Measurements from ENCODE around the gene CPNE8.

The CPNE8 gene

GRCh38 chr12:38713294-38713693 is 192.1 kb downstream of the CPNE8 start:
- no peak for DNase-seq

GRCh38 chr12:38711054-38711453 is 194.3 kb downstream of the CPNE8 start:
- DNase-seq: no peak

DNA sequence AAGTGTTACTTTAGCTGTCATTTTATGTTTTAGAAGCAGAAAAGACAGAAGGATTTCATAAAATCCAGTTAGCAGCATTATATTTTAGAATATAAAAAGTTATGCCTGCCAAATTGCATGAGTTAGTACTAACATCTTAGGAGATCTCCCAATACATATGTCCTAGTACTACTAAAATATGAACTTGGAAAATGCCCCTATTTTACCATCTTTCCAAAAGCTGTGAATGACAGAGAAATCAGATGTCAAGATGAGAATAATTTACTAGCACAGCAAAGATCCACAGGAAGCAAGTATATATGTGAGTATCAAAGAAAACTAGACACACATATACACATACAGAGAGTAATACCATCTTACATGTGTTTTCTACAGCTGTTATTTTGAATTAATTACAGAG is 196.9 kb downstream of the CPNE8 start:
- no peak for DNase-seq

DNA sequence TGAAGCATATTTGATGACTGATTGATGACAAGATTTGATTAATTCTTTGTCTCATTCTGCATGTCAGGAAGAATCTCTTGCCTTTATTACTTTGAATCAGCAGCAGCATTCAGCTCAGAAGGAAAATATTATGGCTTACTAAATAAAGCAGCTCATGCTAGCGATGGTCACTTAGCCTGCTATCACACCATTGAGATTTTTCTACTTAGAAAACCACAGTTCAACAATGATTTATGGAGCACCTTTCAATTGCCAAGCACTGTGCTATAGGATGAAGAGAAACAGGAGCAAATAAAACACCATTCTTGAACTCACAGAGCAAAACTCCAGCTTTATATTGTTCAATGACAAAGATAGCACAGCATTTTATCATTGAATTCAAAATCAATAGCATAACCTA is 197.7 kb downstream of the CPNE8 start:
- DNase-seq: no peak

- DNase-seq: no peak
Observed at GRCh38 chr12:38697289-38697688, 208.1 kb downstream of the CPNE8 start.

DNA sequence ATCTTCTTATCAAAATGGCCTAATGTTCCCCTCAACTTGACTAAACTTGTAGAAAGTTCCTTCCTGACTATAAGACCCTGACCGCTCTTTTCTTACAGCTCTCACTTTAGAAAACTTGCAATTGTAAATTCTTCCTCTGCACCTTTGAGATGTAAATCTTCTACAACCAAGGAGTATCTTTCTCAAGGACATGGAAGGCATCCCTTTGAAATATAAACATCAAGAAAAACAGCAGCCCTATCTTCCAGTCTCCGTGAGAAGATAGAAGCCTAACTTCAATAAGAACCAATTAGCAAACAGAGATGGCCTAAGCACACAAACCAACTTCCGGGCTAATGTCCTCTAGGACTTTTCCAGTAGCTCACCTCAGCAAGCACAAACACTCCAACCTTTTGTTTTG is 210.3 kb downstream of the CPNE8 start:
- no peak for DNase-seq

DNA sequence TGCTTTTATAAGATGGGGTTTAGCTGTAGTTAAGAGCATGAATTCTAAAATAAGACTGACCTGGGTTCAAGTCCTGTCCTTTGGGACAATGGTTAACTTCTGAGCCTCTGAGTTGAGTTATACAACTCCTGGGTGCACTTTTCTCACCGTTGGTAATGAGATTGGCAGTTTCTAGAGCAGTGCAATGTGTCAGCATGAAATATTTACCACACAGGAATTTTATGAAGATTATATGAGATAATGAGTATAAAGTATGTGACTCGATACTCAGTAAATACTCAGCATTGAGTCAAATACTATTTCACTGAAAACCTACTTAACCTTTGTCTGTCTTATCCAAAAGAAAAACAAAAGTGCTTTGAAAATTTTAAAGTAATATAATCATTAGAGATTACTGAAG is 214.2 kb downstream of the CPNE8 start:
- DNase-seq: no peak

- no peak for DNase-seq
Observed at GRCh38 chr12:38690646-38691045, 214.7 kb downstream of the CPNE8 start.

- no peak for DNase-seq
Observed at GRCh38 chr12:38689704-38690103, 215.7 kb downstream of the CPNE8 start.

DNA sequence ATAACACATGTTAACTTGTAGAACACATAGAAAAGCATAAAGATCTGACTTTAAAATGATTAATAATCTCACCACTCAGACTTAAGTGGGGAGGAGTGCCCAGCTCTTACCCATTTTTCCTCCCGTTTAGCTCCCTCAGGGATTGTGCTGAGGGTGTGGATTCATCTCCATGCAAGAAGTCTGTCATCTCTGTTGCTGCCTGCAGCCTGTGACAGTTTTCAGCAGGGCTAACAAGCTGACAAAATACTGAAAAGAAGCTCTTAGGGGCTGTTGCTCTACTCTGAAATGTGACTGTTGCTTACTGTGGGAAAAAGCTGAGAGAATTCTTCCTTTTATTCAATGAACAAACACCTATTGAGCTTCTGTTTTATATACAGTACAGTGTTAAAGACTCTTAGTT is 216.2 kb downstream of the CPNE8 start:
- no peak for DNase-seq

DNA sequence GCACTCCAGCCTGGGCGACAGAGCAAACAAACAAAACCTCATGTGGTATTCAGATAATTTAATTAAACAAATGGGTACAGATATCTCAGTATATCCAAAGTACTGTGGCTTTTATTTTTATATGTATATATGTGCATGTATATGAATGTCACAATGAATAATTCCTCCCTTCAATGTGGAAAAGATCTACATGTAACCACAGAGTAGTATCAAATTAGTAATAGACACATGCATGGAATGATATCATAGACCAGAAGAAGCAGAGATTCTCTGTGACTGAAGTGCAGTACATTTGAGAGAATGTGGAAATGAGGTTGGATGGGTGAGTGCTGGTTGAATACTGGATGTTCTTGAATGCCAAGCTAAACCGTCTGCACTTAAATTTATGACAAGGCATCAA is 222.9 kb downstream of the CPNE8 start:
- DNase-seq: no peak

DNA sequence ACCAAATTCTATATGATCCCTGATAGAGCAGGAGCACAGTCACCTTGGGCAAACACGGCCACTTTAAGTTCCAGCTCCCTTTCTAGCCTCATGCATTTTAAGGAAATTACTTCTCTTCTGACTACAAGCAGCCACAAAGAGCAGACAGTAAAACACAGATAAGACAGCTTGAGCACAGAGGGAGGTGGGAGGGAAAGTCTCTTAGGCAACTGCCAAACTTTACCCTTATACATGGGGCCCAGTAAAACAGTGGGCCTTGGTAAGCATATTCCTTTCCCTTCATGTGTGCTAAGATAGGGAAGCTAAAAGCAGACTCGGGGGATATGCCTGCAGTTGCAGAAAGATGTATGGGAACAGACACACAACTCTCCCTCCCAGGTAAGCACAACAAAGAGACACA is 235.9 kb downstream of the CPNE8 start:
- DNase-seq: no peak

GRCh38 chr12:38669081-38669480 is 236.3 kb downstream of the CPNE8 start:
- DNase-seq: no peak

DNA sequence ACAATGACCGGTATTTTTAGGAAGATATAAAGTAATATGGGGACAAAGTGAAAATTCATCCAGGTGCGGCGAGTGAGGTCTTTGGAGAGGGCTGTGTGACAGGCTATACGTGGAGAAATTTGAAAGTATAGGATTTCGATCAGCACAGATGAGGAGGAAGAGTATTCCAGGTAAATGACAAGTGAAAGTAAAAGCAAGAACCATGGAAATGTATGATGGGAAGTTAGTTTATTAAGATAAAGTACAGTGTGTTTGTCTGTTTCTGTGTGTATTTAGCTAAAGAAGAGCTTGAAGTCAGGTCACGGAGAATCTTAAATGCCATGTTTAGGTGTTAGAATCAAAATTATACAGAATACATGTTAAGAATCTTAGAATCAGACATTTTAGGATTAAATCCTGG is 239.0 kb downstream of the CPNE8 start:
- DNase-seq: no peak

DNA sequence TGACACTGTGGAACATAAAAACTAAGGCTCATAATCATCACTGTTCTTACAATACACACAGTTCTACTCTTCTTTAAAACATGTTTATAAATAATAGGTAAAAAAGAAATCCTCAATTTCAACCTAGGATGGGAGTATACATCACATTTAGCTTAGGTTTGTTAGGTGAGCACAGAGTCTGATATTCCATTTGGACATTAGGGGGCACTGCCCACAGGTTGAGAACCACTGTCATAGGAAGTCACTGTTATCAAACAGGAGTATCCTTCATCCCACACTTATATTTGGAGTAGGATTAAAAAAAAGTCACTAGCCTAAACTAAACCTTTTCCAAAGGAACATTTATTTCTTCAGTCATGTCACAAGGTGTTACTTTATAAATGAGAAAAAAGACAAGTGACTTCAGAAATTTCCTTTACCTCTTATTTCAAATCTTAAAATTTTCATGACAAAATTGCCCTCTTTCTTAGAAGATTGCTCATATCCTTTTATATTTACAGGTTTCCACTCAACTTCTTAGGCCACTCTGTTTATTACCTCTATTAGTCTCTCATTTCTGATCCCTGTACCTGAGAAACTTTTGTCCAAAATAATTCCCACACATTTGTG is 240.6 kb downstream of the CPNE8 start:
- DNase-seq: no peak

DNA sequence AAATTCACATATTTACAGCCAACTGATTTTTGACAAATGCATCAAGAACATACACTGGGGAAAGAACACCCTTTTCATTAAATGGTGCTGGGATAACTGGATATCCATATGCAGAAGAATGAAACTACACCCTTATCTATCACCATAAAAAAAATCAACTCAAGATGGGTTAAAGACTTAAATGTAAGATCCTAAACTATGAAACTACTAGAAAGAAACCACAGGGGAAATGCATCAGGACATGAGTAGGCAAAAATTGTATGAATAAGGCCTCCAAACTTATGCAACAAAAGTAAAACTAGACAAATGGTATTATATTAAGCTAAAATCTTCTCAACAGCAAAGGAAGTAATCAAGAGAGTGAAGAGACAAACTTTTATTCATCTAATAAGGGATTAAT is 242.6 kb downstream of the CPNE8 start:
- DNase-seq: no peak

DNA sequence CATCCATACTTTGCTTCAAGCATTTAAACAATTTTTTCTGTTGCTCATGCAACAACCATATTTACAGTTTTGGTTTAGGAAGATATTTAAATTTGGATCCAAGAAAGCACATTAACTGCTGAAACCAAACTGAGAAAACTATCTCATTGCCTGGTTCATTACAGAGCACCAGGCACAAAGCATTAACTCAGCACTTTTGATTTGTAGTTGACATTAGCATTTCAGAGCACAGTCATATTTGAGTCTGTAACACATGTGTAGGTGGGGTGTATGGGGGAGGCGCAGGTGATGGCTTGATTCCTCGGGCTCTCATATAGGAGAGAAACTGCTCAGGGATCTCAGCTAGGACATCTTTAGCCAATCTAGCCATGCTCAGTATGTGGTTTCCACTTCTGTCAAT is 251.7 kb downstream of the CPNE8 start:
- DNase-seq: no peak

DNA sequence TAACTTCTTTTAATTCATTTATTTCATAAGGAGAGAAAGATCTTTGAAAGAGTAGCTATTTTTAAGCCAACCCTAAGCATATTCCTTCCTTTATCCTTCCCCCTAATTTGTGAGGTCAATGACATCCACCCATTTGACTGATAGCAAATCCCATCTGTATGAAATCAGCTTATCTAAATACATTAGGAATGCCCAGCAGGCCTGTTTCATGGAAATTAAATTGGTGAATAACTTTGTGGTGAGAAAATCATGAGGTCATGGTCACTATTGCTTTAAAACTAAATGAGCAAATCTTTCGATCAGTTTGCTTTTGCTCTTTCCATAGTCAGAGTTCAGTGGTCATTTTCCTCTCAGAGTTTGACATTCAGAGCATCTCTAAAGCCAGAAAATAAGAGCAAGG is 256.6 kb downstream of the CPNE8 start:
- no peak for DNase-seq

DNA sequence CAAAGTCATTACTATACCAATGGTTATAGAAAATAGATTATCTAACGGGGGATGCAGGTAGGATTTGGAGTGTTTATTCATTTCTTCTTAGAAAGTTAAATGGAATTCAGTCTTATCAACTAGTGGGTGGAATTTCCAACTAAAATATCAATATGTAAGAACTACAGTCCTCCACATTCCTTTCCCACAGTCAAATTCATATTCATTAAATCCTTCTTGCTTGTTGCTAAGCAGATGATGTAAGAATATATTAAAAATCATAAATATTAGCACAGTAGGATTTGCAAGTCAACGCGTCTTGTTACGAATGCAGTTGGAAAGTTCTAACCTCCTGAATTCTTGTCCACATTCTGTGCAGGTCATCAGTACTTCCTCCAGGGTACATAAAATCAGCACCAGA is 259.2 kb downstream of the CPNE8 start:
- DNase-seq: no peak

- no peak for DNase-seq
Observed at GRCh38 chr12:38639625-38640024, 265.8 kb downstream of the CPNE8 start.

DNA sequence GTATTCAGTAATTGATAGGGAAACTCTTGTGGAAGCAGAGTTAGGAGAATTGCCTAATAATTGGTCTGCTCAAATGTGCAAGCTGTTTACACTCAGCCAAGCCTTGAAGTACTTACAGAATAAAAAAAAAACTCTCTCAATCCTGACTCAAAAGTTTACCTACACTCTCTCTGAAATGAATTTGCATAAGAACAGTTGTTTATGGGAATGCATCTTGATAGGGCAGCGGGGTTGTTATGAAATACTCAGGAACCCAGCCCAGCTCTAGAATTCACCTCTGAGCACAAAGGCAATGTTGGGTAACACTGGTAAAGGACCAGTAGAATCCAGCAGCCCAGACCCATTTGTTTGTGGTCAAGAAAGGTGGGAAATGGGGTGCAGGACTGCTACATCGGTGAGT is 267.0 kb downstream of the CPNE8 start:
- DNase-seq: no peak

- DNase-seq: no peak
Observed at GRCh38 chr12:38633511-38633910, 271.9 kb downstream of the CPNE8 start.

GRCh38 chr12:38629064-38629463 is 276.3 kb downstream of the CPNE8 start:
- DNase-seq: no peak

DNA sequence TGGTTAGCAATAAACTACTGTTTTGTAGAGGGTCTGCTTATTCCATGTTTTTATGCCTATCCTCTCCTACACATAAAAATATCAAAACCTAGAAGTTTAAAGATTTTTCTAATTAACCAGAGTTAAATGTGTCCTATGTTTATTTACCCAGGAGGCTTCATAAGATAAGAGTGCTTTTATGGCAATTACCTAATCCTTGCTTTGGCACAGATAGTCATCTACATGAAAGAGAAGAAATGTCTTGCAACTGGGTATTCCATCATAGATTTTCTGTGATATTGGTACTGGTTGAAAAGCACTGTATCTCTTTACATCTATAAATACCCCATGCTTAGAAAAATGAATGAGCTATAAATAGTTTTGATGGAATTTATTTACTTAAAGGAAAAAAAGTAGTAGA is 277.1 kb downstream of the CPNE8 start:
- no peak for DNase-seq

DNA sequence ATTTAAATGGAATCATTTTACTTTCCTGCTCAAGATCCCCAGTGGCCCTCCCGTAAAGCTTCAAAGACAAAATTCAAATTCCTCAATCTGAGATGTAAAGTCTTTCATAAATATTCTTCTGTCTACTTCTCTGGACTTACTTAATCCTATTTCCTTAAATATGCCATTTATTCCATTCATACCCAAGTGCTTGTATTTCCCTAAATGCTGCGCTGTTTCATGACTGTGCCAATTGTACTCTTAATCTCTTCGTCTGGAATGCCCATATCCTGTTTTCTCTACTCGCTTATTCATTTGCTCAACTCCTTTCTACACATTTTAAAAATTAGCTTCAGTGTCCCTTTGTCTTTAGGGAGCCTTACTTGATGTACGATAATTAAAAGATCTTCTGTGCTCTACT is 280.1 kb downstream of the CPNE8 start:
- DNase-seq: no peak

GRCh38 chr12:38614171-38614570 is 291.2 kb downstream of the CPNE8 start:
- DNase-seq: no peak

All from retina (tissue), 1 donor.